Ishikawa (cell line): ENCODE data around the gene KISS1R.

ENCODE experiments used
- CEBPB ChIP-seq: IDR thresholded peaks from 2 replicates; pipeline ENCODE4 v1.6.1; 2012
- CREB1 ChIP-seq: IDR thresholded peaks from 2 replicates; pipeline ENCODE4 v1.6.1; 2012; ENCODE audit warnings: low read depth
- EGR1 ChIP-seq: IDR thresholded peaks from 2 replicates; pipeline ENCODE4 v1.6.1; 2012
- EP300 ChIP-seq: IDR thresholded peaks from 2 replicates; pipeline ENCODE4 v1.6.1; 2012; ENCODE audit warnings: borderline replicate concordance
- FOXM1 ChIP-seq: IDR thresholded peaks from 2 replicates; pipeline ENCODE4 v1.6.1; 2012; ENCODE audit warnings: low read depth, borderline replicate concordance
- NFIC ChIP-seq: IDR thresholded peaks from 2 replicates; pipeline ENCODE4 v1.6.1; 2012
- RAD21 ChIP-seq: IDR thresholded peaks from 2 replicates; pipeline ENCODE4 v1.6.1; 2012; ENCODE audit warnings: low read depth
- TAF1 ChIP-seq: IDR thresholded peaks from 2 replicates; pipeline ENCODE4 v1.6.1; 2012; ENCODE audit warnings: low read depth, mild to moderate bottlenecking
- TCF12 ChIP-seq: IDR thresholded peaks from 2 replicates; pipeline ENCODE4 v1.6.1; 2012; ENCODE audit warnings: low read depth
- TEAD4 ChIP-seq: IDR thresholded peaks from 2 replicates; pipeline ENCODE4 v1.6.1; 2012
- USF1 ChIP-seq: IDR thresholded peaks from 2 replicates; pipeline ENCODE4 v1.6.1; 2012
- YY1 ChIP-seq: IDR thresholded peaks from 2 replicates; pipeline ENCODE4 v1.6.1; 2012; ENCODE audit warnings: low read depth
- ZBTB7A ChIP-seq: IDR thresholded peaks from 2 replicates; pipeline ENCODE4 v1.6.1; 2012; ENCODE audit warnings: low read depth
- TF ChIP-seq, protein P1 (sequence below): IDR thresholded peaks from 2 replicates; pipeline ENCODE4 v1.6.1; 2012
- TF ChIP-seq, protein P2 (sequence below): IDR thresholded peaks from 2 replicates; pipeline ENCODE4 v1.6.1; 2012; ENCODE audit warnings: low read depth, mild to moderate bottlenecking

KISS1R gene

DNA sequence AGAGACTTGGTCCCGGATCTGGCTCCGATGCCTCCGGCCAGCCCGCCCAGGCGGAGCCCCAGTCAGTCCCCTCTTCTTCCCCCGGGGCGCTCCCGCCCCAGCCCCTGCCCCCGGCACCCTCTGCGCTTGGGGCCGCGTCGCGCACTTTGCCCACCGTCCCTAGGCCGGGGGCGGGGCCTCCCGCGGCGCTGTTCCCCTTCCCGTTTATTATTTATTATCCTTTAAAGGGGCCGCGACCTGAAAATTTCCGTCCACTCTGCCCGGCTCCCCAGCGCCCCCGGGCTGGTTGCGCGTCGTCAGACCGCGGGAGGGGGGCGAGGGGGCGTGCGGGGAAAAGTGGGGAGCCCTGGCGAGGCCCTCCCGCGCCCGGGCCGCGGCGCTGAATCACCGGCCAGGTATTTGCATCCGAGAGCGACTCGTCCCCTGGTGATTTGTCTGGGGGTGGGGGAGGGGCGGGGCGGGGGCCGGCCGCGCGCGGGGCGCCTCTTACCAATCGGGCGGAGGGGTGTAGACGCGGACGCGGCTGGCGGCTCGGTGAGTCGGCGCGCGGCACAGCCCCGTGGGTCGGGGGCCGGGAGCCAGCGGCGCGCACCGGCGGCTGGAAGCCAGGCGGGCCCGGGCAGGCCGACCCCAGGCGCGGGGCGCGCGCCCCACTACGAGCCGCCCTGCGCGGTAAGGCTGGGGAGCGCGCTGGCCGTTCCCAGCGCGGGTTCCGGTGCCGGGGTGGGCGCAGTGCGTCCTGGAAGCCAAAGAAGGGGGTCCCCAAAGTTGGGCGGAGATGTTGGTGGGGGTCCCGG lies 8.6 kb downstream of the KISS1R start, which contains the start of gene ARID3A:
ARID3A (plus strand) TSS at position 510 of the 797 bp plus-strand sequence. CDS start 3,494 bp downstream, outside the sequence.
- TF ChIP-seq YY1: no peak
- peak; percentile 59 for TF ChIP-seq TEAD4
- TF ChIP-seq TCF12: peak; percentile 51; the same call in 1 of the 2 replicates
- no peak; the same call in none of the 2 replicates for TF ChIP-seq ZBTB7A
- TF ChIP-seq USF1: no peak
- no peak for TF ChIP-seq EP300
- TF ChIP-seq CREB1: no peak
- TF ChIP-seq FOXM1: no peak
- TF ChIP-seq, protein P1, sequence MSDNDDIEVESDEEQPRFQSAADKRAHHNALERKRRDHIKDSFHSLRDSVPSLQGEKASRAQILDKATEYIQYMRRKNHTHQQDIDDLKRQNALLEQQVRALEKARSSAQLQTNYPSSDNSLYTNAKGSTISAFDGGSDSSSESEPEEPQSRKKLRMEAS: 0 out of 2 replicates have a peak, but pooled peaks have one; percentile 14
- TF ChIP-seq, protein P2, sequence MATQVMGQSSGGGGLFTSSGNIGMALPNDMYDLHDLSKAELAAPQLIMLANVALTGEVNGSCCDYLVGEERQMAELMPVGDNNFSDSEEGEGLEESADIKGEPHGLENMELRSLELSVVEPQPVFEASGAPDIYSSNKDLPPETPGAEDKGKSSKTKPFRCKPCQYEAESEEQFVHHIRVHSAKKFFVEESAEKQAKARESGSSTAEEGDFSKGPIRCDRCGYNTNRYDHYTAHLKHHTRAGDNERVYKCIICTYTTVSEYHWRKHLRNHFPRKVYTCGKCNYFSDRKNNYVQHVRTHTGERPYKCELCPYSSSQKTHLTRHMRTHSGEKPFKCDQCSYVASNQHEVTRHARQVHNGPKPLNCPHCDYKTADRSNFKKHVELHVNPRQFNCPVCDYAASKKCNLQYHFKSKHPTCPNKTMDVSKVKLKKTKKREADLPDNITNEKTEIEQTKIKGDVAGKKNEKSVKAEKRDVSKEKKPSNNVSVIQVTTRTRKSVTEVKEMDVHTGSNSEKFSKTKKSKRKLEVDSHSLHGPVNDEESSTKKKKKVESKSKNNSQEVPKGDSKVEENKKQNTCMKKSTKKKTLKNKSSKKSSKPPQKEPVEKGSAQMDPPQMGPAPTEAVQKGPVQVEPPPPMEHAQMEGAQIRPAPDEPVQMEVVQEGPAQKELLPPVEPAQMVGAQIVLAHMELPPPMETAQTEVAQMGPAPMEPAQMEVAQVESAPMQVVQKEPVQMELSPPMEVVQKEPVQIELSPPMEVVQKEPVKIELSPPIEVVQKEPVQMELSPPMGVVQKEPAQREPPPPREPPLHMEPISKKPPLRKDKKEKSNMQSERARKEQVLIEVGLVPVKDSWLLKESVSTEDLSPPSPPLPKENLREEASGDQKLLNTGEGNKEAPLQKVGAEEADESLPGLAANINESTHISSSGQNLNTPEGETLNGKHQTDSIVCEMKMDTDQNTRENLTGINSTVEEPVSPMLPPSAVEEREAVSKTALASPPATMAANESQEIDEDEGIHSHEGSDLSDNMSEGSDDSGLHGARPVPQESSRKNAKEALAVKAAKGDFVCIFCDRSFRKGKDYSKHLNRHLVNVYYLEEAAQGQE: no peak
- TF ChIP-seq NFIC: no peak; the same call in 1 of the 2 replicates
- peak; percentile 11; the same call in 1 of the 2 replicates for TF ChIP-seq TAF1
- TF ChIP-seq EGR1: peak; percentile 41; the same call in 1 of the 2 replicates
- no peak for TF ChIP-seq CEBPB
- TF ChIP-seq RAD21: no peak

DNA sequence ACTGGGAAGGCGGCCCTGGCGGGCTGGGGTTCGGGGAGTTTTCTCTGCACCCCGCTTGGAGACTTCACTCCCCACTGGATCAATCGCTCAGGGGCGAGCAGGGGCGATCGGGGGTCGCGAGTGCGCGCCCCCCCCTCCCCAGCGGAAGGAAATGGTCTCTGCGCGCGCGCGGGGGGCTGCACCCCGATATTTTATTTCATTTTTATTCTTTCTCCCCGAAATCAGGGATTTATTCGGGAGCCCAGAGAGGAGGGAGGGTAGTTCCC lies 9.1 kb downstream of the KISS1R start:
- peak; percentile 87 for TF ChIP-seq ZBTB7A
- TF ChIP-seq FOXM1: no peak
- TF ChIP-seq USF1: no peak
- no peak for TF ChIP-seq EGR1
- TF ChIP-seq TEAD4: no peak
- TF ChIP-seq, protein P2: no peak
- TF ChIP-seq, protein P1: no peak
- TF ChIP-seq CREB1: no peak

DNA sequence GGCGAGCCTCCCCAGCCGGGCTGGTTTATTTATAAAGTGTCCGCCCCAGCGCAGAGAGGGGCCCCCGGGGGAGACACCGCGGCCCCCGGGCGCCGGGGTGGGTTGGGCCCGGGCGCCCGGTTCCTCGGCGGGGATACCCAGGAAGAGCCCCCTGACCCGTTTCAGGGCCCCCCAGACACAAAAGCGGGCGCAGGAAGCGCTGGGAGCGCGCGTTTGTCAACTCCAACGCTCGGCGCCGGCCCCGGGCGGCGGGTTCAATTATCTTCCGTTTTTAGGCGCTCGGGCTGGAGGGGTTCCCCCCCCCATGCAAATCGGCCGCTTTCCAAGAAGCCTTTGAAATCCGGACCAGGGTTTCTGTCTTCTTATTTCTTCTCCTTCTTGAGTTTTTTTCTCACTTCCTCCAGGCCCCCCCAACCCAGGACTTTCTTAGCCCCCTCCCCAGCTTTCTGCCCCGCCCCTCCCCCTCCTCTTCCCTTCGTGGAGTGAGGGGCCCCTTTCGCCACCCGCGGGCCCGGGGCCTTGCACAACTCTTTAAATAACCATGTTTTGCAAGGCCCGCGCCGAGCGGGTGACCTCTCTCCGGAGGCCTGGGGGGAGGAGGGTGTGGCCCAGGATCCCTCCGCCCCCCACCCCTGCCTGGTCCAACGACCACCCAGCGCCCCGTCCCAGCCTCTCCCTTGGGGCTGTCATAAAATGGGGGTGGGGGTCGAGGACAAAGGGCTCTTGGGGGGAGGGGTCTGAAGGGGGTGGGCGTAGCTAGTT lies 9.6 kb downstream of the KISS1R start:
- no peak for TF ChIP-seq RAD21
- TF ChIP-seq CREB1: no peak
- no peak for TF ChIP-seq EP300
- TF ChIP-seq USF1: no peak
- TF ChIP-seq FOXM1: no peak
- TF ChIP-seq CEBPB: peak; percentile 32; the same call in 1 of the 2 replicates
- no peak for TF ChIP-seq ZBTB7A
- TF ChIP-seq TAF1: no peak
- peak; percentile 29; the same call in 1 of the 2 replicates for TF ChIP-seq TCF12
- no peak for TF ChIP-seq EGR1
- TF ChIP-seq, protein P1: no peak
- TF ChIP-seq, protein P2: no peak
- TF ChIP-seq TEAD4: no peak
